Activated naive CD8-positive, alpha-beta T cell treated with anti-CD3 and anti-CD28 coated beads, Interleukin-2, amount 50 U/mL, for 24 hours (primary cell): ENCODE data around the gene MDFIC2.

Experiments
- ATAC-seq: fragments of 150-1000 bp; cut with Tn5 transposase; one replicate; pipeline ENCODE4 v1.10.0; 2021
- DNase-seq: peaks from one replicate; pipeline ENCODE4 v3.0.0; 2021
- H3K27ac Mint-ChIP-seq: one replicate; pipeline ENCODE4 v1.8.0; 2021; ENCODE audit warnings: mild to moderate bottlenecking, mixed read lengths
- H3K27me3 Mint-ChIP-seq: one replicate; pipeline ENCODE4 v1.8.0; 2021; ENCODE audit warnings: mixed read lengths
- H3K36me3 Mint-ChIP-seq: one replicate; pipeline ENCODE4 v1.8.0; 2021; ENCODE audit warnings: low read depth, mixed read lengths
- H3K4me1 Mint-ChIP-seq: one replicate; pipeline ENCODE4 v1.8.0; 2021; ENCODE audit warnings: mixed read lengths
- H3K4me3 Mint-ChIP-seq: one replicate; pipeline ENCODE4 v1.8.0; 2021; ENCODE audit warnings: mild to moderate bottlenecking, moderate library complexity, mixed read lengths
- H3K9me3 Mint-ChIP-seq: one replicate; pipeline ENCODE4 v1.8.0; 2021; ENCODE audit warnings: mixed read lengths

The MDFIC2 gene

DNA sequence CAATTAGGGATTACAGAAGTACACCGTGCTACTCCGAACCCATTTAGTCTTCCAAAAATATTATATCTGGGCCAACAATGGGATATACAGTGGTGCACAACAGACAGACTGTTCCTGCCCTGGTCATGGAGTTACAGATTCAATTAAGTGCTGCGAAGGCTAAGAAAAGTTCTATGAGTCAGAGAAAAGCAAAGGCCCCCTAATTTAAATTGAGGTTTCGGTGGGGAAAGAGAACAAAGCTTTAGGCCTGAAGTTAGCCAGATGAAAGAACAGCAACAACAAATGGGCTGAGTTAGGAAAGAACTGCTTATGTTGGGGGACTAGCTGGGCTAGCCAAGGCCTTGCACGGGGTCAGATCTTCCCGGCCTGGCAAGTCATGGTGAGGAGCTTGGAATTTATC, 131.8 kb downstream of the MDFIC2 start:
- DNase-seq (no peak), ATAC-seq (no peak)
- peaks cover 4% of the 10 kb centered on the region for H3K27me3 Mint-ChIP-seq
- no peaks in the 10 kb centered on the region for H3K36me3 Mint-ChIP-seq
- no peak overlapping the region for H3K4me3 Mint-ChIP-seq
- H3K4me1 Mint-ChIP-seq: no peaks in the 10 kb centered on the region
- H3K9me3 Mint-ChIP-seq: no peaks in the 10 kb centered on the region
- no peak overlapping the region for H3K27ac Mint-ChIP-seq

DNA sequence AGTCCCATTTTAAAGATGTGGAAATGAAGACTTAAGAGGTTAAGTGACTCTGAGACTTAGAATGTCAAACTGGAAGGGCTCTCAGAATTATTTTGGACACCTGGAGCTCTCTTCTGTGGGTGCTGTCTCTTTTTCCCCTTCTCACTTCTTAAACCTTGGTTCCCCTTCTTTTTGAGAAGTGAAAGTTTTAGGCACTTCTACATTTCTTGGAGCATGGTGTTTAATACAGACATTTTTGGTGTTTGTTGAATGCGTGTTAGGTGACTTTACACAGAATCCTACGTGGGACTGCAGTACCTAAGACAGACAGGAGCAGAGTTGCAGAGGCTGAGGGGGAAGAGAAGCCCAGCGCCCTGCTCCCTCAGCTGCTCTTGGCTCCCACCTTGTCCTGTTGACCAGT, 133.3 kb downstream of the MDFIC2 start:
- DNase-seq (no peak), ATAC-seq (no peak)
- H3K4me1 Mint-ChIP-seq: no peaks in the 10 kb centered on the region
- H3K4me3 Mint-ChIP-seq: no peak overlapping the region
- H3K27me3 Mint-ChIP-seq: peaks cover 4% of the 10 kb centered on the region
- no peaks in the 10 kb centered on the region for H3K9me3 Mint-ChIP-seq
- H3K27ac Mint-ChIP-seq: no peak overlapping the region
- no peaks in the 10 kb centered on the region for H3K36me3 Mint-ChIP-seq

DNA sequence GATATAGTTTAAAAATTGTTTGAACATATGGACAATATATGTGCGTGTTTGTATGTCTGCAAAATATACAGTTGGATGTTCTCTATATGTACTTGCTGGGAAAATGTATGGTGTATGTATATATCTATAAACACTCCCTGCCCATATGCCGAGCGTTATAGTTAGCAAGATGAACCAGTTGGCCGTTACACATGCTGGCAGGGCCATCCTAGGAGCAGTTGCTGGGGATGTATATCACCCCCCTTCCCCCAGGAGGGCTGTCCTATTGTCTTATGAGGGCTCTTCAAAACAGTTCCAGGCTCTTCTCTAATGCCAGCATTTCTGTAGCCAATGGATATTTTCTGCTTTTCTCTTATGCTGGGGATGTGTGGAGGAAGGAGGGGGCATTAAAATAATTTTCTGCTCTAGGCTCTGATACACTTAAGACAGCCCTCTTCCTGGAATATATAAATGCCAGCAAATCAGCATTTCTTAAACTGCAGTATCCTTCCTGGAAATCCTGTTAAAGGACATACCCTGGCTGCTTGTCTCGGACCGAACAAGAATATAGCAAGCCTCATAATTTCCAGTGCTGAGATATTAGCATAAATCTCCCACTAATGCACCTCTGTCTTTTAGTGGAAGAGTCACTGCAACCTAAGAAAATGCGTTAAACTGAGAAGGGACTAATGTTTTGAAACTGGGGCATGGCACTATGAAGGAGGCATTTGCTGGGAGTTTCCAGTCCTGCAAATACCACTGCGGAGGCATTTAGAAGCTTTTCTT, 134.4 kb downstream of the MDFIC2 start:
- no peak for DNase-seq
- Mint-ChIP-seq H3K9me3 (no peaks in the 10 kb centered on the region), H3K36me3 (no peaks in the 10 kb centered on the region), H3K4me3 (no peak overlapping the region), H3K27ac (no peak overlapping the region), H3K27me3 (peaks cover 2% of the 10 kb centered on the region), H3K4me1 (no peaks in the 10 kb centered on the region)
- no peak for ATAC-seq

DNA sequence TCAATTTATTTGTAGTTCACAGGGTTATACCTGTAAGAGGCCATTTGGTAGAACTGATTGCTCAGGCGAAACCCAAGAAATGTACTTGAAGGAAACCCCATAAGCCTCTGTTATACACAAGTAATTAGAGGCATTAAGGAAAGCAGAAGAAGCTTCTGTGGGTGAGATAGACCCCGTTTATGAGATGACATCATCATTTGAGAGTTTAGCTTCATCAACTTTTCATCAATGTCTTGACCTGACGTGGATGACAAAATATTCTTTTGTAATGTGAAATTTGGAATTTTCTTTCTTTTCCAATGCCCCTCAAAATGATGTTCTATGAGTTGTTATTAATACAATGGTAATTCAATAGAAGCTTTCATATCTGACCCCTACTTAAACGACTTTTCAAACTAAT, 136.2 kb downstream of the MDFIC2 start:
- ATAC-seq (no peak), DNase-seq (no peak)
- Mint-ChIP-seq H3K9me3 (no peaks in the 10 kb centered on the region), H3K4me3 (no peak overlapping the region), H3K27ac (no peak overlapping the region), H3K27me3 (peaks cover 4% of the 10 kb centered on the region), H3K36me3 (no peaks in the 10 kb centered on the region), H3K4me1 (no peaks in the 10 kb centered on the region)

GRCh38 chr3:70156808-70157207, 155.6 kb downstream of the MDFIC2 start:
- H3K4me3 Mint-ChIP-seq: no peak overlapping the region
- no peaks in the 10 kb centered on the region for H3K9me3 Mint-ChIP-seq
- peaks cover 4% of the 10 kb centered on the region for H3K27me3 Mint-ChIP-seq
- ATAC-seq (no peak), DNase-seq (no peak)
- H3K27ac Mint-ChIP-seq: no peak overlapping the region
- no peaks in the 10 kb centered on the region for H3K36me3 Mint-ChIP-seq
- H3K4me1 Mint-ChIP-seq: no peaks in the 10 kb centered on the region

GRCh38 chr3:70150599-70150998, 161.8 kb downstream of the MDFIC2 start:
- ATAC-seq (no peak), DNase-seq (no peak)
- Mint-ChIP-seq H3K4me3 (no peak overlapping the region), H3K4me1 (no peaks in the 10 kb centered on the region), H3K9me3 (no peaks in the 10 kb centered on the region), H3K27ac (no peak overlapping the region), H3K36me3 (no peaks in the 10 kb centered on the region), H3K27me3 (peaks cover 4% of the 10 kb centered on the region)

GRCh38 chr3:70149714-70150400, 162.6 kb downstream of the MDFIC2 start:
- no peaks in the 10 kb centered on the region for H3K36me3 Mint-ChIP-seq
- no peak overlapping the region for H3K27ac Mint-ChIP-seq
- ATAC-seq (no peak), DNase-seq (no peak)
- H3K9me3 Mint-ChIP-seq: peaks cover 3% of the 10 kb centered on the region
- H3K4me3 Mint-ChIP-seq: no peak overlapping the region
- peaks cover 4% of the 10 kb centered on the region for H3K27me3 Mint-ChIP-seq
- no peaks in the 10 kb centered on the region for H3K4me1 Mint-ChIP-seq
